CD4-positive, alpha-beta T cell treated with Interleukin-6 at 100 ng/mL for 8 hours (primary cell): ENCODE measurements around the gene TMEM272.

ENCODE experiments used
- DNase-seq: peaks from one replicate; pipeline ENCODE4 v3.0.0-alpha.2; 2020; ENCODE audit warnings: mixed read lengths, low spot score

Gene TMEM272, protein sequence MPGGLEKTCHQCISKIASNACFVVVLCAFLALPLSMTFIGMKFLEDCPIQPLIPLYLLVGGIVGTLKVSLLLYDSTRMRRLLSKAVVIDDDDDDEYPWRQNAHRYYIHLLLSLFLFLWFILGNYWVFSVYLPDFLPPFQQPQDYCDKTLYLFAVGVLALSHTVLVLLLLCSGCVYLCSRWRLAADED

DNA sequence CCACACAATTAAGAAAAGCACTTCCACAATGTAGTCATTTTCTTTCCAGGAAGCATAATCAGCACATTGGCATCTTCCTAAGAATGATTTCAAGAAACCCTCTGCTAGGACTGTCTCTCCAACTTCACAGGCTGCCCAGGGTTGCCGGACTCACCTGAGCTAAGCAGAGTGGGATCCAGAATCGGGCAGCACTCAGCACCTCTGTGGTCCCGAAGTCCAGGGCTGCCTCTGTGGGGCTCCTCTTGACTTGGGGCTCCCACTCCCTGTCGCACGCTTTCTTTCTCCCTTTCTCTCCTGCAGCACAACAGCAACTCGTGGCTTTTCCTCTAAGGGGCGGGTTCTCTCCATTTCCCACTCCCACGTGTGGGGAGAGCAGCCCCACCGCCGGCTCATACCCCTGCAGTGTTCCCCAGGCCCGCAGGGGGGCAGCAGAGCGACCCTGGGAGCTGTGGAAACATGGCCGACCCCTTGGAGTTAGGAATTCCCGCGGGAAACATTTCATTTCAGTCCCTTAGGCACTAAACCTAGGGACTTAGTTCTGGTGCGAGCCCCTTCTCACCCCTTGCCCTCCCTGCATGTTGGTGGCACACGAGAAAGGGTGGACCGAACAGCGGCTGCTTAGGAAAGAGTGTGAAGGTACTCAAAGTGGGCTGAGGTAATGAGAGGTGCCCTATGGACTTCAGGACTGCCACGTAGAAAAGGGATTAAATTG, at the start of gene TMEM272:
Gene TMEM272 (minus strand): TSS at position 316 of the 712 bp plus-strand sequence. CDS start 6,647 bp downstream, outside the sequence.
- DNase-seq: peak; percentile 16

DNA sequence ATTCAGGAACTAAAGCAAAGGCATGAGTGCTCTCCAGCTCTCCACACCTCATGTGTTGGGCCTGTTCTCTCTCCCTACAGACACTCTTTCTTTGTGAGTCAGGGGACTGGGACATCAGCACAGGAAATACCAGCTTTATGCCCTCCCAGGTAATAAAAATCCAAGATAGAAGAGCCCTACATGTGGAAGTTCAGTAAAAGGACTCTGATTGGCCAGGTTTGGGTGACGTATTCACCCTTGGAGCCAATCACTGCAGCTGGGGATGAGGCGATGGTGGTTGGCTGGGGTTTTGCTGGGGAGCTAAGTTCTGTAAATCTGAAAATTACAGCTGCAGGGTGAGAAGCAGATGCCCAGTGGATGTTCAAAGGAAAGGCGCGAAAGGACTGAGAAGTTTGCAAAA, 49.3 kb upstream of the TMEM272 start:
- DNase-seq: no peak

DNA sequence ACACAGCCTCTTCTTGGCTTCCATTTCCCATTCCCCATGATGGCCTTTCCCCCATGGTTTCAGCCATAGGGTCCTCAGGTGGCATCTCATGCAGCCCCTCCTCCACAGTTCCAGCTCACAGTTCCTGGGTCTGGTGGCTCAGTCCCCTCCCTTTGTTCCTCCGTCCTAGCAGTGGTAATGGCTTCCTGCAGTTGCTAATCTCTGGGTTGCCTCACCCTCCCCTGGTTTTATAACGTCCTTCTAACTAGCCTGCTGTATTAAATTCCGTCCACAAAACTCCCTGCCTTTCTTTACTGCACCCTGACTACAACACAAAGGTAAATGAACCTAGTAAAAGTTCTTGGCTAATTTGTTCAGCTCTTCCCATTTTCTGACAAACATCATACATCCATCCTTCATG, 47.7 kb upstream of the TMEM272 start:
- no peak for DNase-seq

DNA sequence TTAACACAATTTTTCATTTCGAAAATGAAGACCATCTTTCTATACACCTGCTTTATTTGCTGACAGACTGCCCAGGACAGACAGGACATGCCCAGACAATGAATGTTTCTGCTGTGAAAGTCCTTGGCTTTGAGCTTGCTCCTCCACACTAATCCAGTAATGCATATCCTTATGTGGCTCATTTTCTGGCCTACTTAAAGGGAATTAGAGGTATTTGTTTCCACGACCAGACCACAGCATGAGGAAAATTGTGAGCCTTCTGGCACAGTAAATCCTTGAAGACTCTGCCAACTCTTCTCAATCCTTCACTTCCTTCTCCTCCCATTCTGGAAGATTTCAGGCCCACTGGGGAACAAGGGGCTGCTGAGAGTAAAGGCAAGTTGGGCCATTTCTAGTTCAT, 42.5 kb upstream of the TMEM272 start:
- no peak for DNase-seq

DNA sequence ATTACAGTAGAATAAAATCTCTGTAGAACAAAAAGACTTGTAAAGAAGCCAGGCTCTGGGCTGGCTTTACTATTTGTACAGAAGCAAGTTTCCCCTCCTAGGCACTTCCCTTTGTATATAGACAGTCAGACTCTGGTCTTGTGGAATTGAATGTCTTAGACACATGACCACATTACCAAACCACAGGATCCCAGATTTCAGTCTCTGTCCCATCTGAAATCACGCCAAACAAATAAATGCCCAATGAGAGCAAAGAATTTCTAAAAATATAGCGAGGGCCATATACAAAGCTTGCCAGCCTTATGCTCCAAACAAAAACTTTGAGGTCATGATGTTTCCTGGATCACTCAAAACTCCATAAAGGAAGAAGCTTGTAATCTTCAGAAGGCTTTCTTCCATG, 40.7 kb upstream of the TMEM272 start:
- no peak for DNase-seq

DNA sequence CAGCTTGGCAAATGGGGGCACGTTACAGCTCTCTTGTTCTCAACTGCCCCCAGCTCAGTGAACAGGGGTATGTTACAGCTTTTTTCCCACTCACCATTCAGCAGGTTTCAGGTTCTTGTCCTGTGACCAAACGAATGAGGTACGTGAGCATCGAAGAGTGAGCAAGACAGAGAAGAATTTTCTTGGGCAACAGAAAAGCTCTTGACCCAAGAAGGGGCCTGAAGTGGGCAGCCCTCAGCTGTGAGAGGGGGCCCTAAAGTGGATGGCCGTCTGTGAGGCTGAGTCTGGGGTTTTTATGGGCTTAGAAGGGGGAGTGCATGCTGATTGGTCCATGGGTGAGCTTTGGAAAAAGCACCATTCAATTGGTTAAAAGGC, 38.2 kb upstream of the TMEM272 start:
- DNase-seq: no peak

DNA sequence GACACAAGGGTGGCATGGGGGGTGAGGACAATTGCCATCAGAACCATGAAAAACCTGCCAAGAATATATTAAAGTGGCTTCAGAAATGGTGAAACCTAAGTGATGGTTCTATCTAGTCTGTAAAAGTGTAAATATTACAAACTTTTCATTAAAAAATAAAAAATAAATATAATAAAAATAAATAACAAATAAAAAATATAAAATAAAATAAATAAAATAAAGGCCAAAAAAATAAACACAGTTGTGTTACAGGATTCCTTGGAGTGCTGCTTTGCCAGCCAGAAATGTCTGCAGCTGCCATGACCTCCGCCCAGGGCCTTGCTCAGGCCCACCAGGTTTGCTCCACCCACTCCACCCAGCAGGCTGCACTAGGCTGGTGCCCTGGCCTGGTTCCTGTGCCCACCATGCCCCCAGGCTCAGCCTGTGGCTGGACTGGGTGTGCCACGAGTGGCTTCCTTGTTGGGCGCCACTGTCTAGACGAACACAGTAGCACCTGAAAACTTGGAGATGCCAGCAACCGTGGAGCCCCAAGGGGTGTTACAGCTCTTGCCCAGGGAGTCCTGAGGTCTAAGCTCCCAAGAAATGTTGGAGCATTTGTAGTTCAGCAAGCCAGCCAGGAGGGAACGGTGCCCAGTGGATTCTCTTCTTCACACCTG, 37.7 kb upstream of the TMEM272 start:
- no peak for DNase-seq

DNA sequence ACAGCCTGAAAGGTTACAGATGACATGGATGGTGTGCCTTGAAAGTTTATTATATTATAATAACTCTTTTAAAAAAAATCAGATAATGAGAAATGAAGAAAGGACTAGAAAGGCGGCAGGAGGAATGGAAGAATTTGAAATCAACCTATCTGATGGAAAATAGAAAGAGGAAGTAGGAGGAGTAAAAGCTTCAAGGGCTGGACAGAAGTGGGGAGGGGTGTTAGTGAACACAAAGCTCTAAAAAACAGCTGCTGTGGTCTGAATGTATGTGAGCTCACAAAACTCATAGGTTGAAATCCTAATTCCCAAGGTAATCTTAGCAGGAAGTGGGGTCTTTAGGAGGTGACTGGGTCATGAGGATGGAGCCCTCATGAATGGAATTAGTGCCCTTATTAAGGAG, 36.3 kb upstream of the TMEM272 start:
- no peak for DNase-seq

DNA sequence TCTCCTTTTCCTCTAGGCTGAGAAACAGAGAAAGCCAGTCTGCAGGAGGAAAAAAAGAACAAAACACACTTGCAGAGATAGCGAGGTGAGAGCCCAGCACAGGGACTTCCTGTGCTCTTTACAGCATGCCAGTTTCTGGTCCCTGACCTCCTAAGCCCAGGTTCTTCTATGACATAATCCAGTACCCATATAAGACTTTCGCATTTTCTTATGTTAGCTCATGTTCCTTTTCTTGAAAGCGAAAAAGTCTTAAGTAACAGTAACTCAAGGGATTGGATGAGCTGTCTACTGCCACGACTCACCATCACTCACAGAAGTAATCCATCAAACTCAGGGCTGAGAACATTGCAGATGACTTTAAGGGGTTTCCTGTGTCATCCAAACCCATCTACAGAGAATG, 34.2 kb upstream of the TMEM272 start:
- no peak for DNase-seq

DNA sequence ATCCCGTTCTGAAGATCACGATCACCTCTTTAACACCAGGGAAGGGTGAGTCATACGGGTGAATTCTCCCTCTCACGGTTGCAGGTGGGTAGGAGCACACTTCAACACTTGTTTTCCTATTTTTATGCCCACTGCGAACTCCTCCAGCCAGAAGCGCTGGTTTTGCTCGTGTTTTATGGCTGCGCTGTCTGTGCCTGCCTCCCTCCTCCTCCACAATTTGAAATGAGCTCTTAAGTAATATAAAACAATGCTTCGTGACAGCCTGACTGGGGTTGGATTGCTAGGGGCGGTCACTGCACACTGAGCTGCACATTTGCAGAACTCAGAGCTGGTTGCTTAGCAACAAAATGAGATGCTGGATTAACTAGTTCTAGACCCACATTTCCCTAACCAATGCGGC, 29.7 kb upstream of the TMEM272 start:
- no peak for DNase-seq

DNA sequence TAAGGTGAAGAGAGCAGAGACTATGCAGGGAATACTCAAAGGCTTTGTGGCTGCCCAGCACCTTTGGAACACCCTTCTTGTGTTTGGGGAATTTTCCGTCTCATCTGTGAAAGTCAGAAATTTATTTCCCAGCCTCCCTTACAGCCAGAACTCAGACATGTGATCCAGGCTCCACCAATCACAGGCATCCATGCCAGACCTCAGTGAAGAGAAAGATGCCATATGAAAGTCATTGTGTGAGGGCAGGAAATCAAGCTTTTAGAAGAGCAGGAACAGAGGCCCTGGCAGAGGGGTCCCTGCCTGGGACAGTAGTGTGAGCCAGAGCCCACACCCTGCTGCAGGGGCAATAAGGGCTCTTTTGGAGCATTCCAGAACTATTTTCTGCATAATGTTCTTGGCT, 28.9 kb upstream of the TMEM272 start:
- DNase-seq: no peak

DNA sequence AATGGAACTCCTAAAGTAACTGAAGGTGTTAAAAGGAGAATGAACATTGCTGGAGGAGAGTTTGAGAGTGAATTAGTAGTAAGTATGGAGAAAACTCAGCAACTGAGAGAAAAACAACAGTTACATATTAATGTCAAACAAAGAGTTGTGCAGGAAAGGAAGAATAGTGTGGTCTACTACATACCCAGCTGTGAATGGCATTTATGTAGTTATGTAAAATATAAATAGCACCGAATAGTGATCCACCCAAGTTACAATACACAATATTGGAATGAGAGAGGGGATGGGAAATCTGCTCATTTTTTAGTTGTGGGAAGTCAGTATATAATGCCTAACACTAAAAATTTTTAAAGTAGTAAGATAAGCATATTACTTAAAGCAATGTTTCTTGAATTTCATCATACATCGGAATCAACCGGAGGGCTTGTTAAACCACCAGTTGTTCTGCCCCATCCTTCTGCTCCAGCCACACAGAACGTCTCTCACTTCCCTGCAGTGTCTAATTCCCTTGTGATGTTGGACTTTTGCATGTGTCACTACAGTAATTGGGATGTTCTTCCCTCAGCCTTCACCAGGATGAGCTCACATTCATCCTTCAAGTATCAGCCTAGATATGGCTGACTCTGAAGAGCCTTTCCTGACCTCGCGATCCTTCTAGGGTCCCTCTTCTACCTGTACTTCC, 28.3 kb upstream of the TMEM272 start:
- no peak for DNase-seq

DNA sequence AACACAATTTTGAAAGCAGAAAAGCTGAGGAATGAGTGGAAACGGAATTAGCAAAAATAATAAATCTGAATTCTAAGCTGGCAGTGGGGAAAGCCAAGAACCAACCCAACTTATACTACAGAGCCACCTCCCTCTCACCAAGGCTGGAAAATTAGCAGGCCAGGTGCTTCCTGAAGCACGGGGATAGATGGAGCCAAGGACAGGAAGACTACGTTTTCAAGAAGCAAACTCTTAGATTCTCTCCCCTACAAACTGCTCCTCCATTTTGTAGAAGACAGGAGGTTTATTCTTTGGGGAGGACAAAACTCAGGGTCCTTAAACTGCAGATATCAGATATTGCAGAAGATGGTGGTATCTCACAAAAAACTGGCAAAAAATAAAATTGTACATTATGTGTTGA, 25.6 kb upstream of the TMEM272 start:
- no peak for DNase-seq

DNA sequence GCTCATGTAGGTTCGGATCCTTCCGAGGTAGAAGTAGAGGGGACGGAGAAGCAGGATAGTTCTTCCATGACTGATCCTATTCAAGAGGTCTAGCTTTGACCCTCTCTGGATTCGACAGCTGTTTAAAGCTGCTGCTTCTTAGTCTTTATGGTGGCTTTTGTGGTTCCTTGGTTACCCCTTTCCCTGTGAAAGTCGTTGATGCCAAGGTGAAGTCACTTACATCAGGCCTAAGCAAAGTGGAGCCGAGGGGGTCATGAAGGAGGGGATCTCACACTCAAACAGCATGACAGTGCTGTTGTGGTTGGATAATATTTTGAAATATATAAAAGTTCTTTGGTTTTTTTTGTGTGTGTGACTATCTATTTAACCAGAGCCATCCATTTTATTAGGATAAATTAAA, 24.9 kb upstream of the TMEM272 start:
- no peak for DNase-seq

DNA sequence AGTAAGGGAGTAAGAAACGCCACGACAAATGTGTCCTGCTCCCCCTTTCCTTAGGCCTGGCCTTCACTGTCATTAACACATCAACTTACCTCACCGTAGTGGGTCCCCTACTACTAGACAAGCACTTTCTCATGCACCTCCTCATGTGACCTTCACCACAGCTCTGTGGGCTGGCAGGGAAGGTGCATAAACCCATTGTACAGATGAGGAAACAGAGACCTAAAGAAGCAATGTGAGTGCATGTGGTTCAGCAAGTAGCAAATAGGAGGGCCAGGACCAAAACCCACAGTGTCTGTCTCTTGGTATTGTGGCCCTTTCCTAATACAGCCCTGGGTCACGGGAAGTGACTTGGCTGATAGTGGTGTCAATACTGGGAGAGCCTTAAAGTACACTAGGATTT, 22.1 kb upstream of the TMEM272 start:
- no peak for DNase-seq

DNA sequence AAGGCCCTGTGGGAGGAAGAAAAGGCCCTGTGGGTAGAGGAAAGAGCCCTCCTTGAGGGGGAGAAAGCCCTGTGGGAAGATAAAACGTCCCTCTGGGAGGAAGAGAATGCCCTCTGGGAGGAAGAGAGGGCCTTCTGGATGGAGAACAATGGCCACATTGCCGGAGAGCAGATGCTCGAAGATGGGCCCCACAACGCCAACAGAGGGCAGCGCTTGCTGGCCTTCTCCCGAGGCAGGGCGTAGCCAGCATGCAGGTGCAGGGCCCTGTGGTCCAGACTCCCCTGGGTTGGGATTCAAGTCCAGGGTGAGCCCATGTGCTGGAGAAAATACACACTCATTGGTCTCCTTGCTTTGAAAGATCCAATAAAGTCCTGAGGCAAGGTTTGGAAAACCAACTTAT, 20.9 kb upstream of the TMEM272 start:
- DNase-seq: no peak

DNA sequence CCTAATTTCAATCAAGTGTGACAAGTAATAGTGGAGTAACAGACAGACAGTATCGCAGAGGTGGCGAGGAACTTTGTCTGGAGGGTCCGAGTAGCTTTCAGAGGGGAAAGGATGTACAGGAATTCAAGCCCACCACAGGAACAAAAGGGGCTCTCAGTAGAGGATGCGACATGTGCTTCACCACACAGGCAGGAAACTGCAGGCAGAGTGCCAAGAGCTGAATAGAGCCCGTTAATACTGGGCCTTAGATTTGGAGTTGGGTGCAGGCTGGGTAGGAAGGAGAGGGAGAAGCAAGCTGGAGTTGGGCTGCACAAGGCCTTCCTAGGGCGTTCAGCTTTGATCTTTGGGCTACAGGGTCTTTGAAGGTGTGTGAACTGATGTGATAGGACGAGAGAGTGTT, 18.0 kb upstream of the TMEM272 start:
- no peak for DNase-seq

DNA sequence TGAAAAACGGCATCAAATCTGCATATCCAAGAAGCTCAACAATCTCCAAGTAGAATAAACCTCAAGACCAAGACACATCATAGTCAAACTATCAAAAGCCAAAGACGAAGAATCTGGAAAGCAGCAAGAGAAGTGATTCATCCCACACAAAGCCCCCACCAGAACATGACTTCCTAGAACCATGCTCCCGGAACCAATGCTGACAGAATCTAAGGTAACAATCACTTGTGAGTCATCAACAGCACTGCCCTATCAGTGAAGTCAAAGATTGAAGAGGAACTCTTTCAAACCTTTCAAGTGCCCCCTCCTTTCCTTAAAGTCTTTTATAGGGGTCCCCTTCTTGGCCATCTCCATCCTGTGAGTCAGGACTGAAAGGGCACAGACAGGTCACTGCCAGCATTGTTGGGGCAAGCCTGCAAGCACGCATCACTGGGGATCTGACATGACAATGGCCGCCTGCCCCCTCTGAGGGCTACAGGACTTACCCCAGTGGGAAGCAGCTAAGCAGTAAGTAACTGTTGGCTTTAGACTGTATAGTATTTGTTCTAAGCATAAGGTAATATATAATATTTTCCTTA, 16.8 kb upstream of the TMEM272 start, which contains the start of gene CCDC70:
Gene CCDC70 (plus strand): TSS at position 247 of the 578 bp plus-strand sequence. CDS start 3,443 bp downstream, outside the sequence.
- DNase-seq: no peak

DNA sequence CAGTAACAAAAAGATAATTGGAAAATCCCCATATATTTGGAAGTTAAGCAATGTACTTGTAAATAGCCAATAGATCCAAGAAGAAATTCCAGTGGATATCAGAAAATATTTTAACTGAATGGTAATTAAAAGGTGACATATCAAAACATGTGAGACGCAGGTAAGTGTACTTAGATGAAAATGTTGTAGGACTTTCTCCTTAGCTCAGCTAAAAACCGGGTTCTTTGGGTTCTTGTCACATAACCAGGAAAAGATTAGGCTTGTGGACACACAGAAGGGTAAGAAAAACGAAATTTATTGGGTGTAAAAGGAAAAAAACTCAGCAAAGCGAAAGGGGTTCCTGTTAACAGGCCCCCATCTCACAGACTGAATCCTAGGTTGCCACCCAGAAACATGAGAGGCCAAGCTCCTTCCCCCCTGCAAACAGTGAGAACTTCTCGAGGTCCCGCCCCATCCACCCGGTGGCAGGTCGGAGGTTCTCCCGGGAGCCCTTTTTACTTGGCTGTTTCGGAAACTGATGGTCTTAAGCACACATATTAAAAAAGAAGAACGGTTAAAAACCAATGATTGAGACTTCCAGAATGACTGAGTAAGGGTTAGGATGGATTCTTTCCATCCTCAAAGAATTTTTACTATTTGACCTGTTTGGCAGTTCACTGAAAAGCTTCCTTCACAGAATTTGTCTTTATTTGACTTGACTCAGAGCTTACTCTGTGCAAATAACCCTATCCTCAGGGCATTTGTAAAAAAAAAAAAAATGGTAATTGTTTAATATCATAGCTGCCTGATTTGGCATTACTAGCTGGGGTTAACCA, 13.7 kb upstream of the TMEM272 start:
- DNase-seq: no peak

DNA sequence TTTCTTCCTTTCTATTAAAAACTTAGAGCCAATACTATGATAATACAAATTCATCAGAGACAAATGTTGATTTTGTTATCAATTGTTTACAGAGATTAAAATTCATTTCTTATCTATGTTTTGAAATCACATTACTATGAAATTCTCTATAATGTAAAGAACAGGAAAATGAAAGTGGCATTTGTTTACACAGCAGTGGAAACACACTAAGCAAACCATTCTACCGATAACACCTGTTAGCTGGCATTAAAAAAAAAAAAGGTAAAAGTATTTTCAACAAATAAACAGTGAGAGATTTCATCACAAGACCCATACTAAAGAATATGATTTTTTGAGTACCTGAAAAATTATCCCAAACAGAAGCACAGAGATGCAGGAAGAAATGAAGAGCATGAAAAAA, 12.0 kb upstream of the TMEM272 start:
- DNase-seq: no peak

DNA sequence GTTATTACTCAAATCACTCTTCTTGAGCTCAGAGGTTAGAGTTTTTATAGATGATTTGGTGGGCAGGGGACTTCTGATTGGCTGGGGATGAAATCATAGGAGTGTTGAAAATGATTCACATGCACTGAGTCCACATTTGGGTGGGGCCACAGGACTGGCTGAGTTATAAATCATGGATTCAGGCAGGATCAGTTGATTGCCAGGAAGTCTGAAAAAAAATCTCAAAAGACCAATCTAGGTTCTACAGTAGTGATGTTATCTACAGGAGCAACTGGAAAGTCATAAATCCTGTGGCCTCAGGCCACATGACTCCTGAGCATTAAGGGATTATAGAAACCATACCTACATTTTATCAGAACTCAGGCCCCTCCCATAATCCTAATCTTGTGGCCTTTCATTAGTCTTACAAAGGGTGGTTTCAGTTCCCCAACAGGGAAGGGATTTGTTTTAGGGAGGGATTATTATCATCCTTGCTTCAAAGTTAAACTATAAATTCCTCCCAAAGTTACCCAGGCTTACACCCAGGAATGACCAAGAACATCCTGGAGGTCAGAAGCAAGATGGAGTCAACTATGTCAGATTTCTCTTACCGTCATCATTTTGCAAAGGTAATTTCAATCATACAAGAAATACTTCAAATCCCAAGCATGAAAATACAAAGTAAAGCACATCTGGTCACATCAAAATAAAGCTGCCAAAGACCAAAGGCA, 11.2 kb upstream of the TMEM272 start:
- no peak for DNase-seq
